AG09309 (cell line): Measurements from ENCODE around the gene ROBO3.
A peak's percentile ranks its signal among the peaks of the same experiment; 100 is the strongest.

Experiments
- DNase-seq: peaks from one replicate; pipeline ENCODE4 v3.0.0-alpha.2; 2010; ENCODE audit warnings: low read depth
- H3K4me3 ChIP-seq: 2 replicates; pipeline ENCODE4 v1.5.1; 2011; ENCODE audit warnings: mild to moderate bottlenecking, low read depth, low read length, moderate library complexity; ENCODE audit not compliant: control insufficient read depth
- TF ChIP-seq, protein P1 (sequence below): IDR thresholded peaks from 2 replicates; pipeline ENCODE4 v1.5.1; 2011; ENCODE audit warnings: mild to moderate bottlenecking, low read depth, low read length, inconsistent platforms; ENCODE audit not compliant: insufficient read depth, control insufficient read depth; ENCODE audit errors: missing control alignments

Gene ROBO3

DNA sequence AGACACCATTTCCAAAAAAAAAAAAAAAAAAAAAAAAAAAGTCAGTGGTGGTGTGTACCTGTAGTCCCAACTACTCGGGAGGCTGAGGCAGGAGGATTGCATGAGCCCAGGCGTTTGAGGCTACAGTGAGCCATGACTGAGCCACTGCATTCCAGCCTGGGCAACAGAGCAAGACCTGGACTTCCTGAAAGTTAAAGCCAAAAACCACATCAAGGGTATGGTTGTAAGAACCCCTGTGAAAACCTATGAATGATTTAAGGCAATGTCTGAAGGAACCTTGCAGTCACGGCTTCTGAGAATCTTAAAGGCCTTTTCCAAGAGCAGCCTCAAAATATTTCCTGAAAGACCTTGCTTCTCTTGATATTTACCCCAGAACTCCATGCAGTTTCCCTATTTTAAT lies 34.5 kb upstream of the ROBO3 start:
- no peak overlapping the region for H3K4me3 ChIP-seq
- TF ChIP-seq, protein P1, sequence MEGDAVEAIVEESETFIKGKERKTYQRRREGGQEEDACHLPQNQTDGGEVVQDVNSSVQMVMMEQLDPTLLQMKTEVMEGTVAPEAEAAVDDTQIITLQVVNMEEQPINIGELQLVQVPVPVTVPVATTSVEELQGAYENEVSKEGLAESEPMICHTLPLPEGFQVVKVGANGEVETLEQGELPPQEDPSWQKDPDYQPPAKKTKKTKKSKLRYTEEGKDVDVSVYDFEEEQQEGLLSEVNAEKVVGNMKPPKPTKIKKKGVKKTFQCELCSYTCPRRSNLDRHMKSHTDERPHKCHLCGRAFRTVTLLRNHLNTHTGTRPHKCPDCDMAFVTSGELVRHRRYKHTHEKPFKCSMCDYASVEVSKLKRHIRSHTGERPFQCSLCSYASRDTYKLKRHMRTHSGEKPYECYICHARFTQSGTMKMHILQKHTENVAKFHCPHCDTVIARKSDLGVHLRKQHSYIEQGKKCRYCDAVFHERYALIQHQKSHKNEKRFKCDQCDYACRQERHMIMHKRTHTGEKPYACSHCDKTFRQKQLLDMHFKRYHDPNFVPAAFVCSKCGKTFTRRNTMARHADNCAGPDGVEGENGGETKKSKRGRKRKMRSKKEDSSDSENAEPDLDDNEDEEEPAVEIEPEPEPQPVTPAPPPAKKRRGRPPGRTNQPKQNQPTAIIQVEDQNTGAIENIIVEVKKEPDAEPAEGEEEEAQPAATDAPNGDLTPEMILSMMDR: no peak
- no peak for DNase-seq

- TF ChIP-seq, protein P1: no peak
- no peak for DNase-seq
- H3K4me3 ChIP-seq: no peak overlapping the region
These were observed 33.3 kb upstream of the ROBO3 start for GRCh38 chr11:124831897-124832296.

DNA sequence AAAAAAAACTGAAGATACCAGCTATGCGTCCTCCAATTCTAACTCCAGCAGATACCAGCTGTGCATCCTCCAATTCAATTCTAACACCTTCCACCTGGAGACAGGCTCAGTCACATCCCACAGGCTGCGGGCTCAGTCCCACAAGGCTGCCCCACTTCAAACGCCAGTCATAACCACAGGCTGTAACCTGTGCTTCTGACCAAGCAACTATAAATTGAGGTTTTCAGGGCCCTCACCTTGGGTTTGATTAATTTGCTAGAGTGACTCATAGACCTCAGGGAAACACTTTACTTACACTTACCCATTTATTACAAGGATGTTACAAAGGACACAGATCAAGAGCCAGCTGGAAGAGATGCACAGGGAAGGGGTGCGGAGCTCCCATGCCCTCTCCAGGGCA lies 32.7 kb upstream of the ROBO3 start:
- TF ChIP-seq, protein P1: no peak
- no peak for DNase-seq

DNA sequence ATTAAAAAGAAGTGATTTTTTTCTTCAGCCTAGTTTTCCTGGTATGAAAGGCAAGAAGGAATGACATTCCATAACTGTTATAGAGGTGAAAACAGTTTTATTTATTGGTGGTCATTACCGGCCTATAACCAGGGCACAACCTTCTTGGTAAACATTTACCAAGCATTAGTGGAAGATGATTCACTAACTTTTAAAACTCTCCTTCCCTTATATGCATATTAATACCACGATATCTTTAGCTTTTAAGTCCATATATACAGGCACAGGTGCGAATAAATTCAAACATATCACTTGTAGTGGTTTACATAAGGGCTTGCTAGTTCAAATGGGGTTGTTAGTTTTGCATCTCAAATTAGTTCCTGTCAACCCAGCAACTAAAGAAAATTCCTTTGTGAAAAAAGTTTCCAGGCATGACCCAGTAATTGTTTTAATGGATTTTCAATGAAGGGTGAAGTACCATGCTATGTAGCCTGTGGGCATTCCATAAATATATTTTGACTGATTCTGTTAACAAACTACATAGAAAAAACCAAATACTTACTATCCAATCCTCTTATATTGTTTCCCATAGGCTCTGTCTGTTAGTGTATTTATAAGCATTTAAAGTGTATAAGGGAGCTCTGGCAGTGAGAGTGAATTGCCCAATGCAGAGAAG lies 30.6 kb upstream of the ROBO3 start:
- DNase-seq: no peak
- H3K4me3 ChIP-seq: no peak overlapping the region
- TF ChIP-seq, protein P1: no peak

More for the DNA sequence above, 32.7 kb upstream of the ROBO3 start:
- no peak overlapping the region for H3K4me3 ChIP-seq

DNA sequence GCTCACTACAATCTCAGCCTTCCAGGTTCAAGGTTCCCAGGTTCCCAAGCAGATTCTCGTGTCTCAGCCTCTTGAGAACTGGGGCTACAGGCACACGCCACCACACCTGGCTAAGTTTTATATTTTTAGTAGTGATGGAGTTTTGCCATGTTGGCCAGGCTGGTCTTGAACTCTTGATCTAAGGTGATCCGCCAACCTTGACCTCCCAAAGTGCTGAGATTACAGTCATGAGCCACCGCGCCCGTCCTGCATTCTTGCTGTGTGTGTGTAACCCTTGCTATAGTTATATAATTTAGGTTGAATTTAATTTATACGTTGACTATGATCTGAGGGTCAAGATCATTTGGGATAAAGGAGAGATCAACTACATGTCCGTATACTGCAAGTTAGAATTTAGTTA lies 29.3 kb upstream of the ROBO3 start:
- TF ChIP-seq, protein P1: no peak
- DNase-seq: no peak
- no peak overlapping the region for H3K4me3 ChIP-seq

DNA sequence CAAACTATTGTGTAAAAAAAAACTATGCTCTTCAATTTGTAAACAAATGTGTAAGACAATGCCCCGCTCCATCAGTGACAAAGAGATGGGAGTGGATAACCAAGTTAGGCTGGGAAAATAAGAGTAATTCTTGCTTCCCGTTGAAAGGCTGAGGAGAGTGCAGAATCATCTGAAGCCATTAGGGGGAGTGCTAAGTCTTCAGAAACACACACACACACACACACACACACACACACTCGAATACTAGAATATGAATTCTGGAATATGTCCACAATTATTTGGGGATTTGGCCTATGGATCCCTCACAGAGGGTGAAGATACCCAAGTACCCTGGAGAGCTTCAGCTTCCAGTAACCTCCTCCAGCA lies 27.8 kb upstream of the ROBO3 start:
- peak; percentile 81 for DNase-seq
- TF ChIP-seq, protein P1: peak; percentile 76
- H3K4me3 ChIP-seq: no peak overlapping the region

- peak overlapping the region; percentile 31; the same call in 1 of the 2 replicates for H3K4me3 ChIP-seq
- TF ChIP-seq, protein P1: no peak
These were observed 26.5 kb upstream of the ROBO3 start for GRCh38 chr11:124838805-124839127.

More at GRCh38 chr11:124838805-124839127, 26.5 kb upstream of the ROBO3 start:
- DNase-seq: no peak
